Measurements from ENCODE around the gene LMF2.
A peak's percentile ranks its signal among the peaks of the same experiment; 100 is the strongest.

Gene LMF2

DNA sequence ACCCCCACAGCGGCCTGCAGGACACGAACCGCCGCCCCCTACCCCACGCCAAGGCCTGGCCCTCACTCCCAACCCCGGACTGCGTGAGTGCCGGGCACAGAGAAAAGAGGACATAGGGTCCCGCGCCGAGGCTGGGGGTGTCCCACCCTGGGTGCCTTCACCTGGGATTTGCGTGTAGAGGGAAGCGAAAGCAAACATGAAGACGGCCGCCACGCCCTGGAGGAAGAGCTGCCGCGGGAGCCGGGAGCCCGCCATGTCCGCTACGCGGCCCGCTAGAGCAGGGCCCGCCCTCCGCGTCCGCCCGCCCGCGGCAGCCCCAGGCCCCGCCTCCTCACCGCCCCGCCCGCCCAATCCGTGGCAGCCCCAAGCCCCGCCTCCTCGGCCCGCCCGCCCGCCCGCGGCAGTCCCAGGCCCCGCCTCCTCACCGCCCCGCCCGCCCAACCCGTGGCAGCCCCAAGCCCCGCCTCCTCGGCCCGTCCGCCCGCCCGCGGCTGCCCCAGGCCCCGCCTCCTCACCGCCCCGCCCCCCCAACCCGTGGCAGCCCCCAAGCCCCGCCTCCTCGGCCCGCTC is at the start of gene LMF2:
Gene LMF2, minus strand, starts transcription at position 282 of the 570 bp plus-strand sequence. Its CDS starts 27 bp downstream, at position 255.
- H3K36me3 ChIP-seq (ENCODE audit: insufficient read depth, insufficient read length, low read length) = peaks cover 41% of the 10 kb centered on the region
- H3K4me3 ChIP-seq (ENCODE audit: insufficient read length, low read depth) = peak within 1 kb of the TSS; percentile 85
- H3K9me3 ChIP-seq (ENCODE audit: insufficient read depth, low read length) = no peaks in the 10 kb centered on the region
- H3K27me3 ChIP-seq (ENCODE audit: insufficient read depth, insufficient read length) = no peaks in the 10 kb centered on the region
- peak within 1 kb of the TSS; percentile 97 for H3K9ac ChIP-seq (ENCODE audit: insufficient read length, low read depth)
- H3K4me1 ChIP-seq (ENCODE audit: insufficient read depth, insufficient read length) = peaks cover 8% of the 10 kb centered on the region
- DNase-seq (ENCODE audit: low read depth, low spot score) = no peak
- TF ChIP-seq ZNF274 (IDR thresholded peaks at IDR 0.05; ENCODE audit: low read depth, low read length) = no peak
- TF ChIP-seq SUZ12 (IDR thresholded peaks at IDR 0.05; ENCODE audit: extremely low read depth, insufficient read depth, insufficient read length) = no peak
- TF ChIP-seq YY1 (IDR thresholded peaks at IDR 0.05; ENCODE audit: insufficient read depth, insufficient read length) = no peak

DNA sequence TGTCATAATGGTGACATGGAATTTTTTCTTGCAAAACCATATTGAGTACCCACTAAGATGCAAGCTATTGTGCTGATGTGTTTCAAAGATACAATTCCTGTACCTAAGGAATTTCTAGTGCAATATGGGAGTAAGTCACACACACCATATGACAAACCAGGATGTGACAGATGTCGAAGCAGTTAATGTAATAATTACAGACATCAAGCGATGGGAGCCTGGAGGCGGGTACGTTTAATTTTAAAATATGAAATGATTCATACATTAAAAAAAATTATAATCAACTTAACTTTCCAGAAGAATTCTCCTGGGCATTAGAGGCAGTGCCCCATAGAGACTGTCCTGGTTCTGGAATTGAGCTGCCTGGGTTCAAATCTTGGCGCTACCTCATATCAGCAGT is 49.2 kb upstream of the LMF2 start:
- H3K4me3 ChIP-seq (ENCODE audit: insufficient read length, low read depth) = no peak overlapping the region
- no peaks in the 10 kb centered on the region for H3K9me3 ChIP-seq (ENCODE audit: insufficient read depth, low read length)
- H3K27me3 ChIP-seq (ENCODE audit: insufficient read depth, insufficient read length) = no peaks in the 10 kb centered on the region
- H3K4me1 ChIP-seq (ENCODE audit: insufficient read depth, insufficient read length) = peaks cover 2% of the 10 kb centered on the region
- no peaks in the 10 kb centered on the region for H3K36me3 ChIP-seq (ENCODE audit: insufficient read depth, insufficient read length, low read length)
- no peak overlapping the region for H3K9ac ChIP-seq (ENCODE audit: insufficient read length, low read depth)
- TF ChIP-seq ZNF274 (IDR thresholded peaks at IDR 0.05; ENCODE audit: low read depth, low read length) (no peak), YY1 (IDR thresholded peaks at IDR 0.05; ENCODE audit: insufficient read depth, insufficient read length) (no peak), SUZ12 (IDR thresholded peaks at IDR 0.05; ENCODE audit: extremely low read depth, insufficient read depth, insufficient read length) (no peak)
- DNase-seq (ENCODE audit: low read depth, low spot score) = no peak

GRCh38 chr22:50553310-50553709 is 45.8 kb upstream of the LMF2 start:
- TF ChIP-seq ZNF274 (IDR thresholded peaks at IDR 0.05; ENCODE audit: low read depth, low read length) (no peak), SUZ12 (IDR thresholded peaks at IDR 0.05; ENCODE audit: extremely low read depth, insufficient read depth, insufficient read length) (no peak), YY1 (IDR thresholded peaks at IDR 0.05; ENCODE audit: insufficient read depth, insufficient read length) (no peak)

DNA sequence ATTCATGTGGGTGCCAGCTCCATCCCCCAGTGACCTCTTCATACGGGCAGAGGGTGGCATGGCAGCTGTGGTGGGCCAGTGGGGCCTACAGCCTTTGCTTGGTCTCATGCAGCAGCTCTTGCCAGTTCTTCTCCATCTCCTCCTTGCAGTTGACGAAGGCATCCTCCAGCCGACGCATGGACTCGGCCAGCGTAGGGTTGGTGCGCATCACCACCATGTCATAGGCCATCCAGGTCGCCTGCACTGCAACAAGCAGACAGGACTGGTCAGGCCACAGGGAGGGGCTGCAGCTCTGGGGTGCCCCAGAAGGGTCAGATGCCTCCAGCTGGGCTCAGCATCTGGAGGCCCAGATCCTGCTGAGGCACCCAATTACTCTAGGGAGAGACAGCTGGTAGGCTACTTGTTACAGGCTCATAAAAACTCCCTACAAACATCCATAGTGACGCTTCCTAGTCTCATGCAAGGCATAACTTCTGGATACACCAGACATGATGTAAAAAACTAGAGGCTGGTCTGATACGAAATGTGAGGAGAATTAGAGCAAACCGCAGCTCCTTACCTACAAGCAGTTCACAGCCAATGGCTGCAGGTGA is 43.8 kb upstream of the LMF2 start:
- Histone ChIP-seq H3K9me3 (ENCODE audit: insufficient read depth, low read length) (no peaks in the 10 kb centered on the region), H3K4me1 (ENCODE audit: insufficient read depth, insufficient read length) (no peaks in the 10 kb centered on the region)
- TF ChIP-seq SUZ12 (IDR thresholded peaks at IDR 0.05; ENCODE audit: extremely low read depth, insufficient read depth, insufficient read length) (no peak), YY1 (IDR thresholded peaks at IDR 0.05; ENCODE audit: insufficient read depth, insufficient read length) (no peak), ZNF274 (IDR thresholded peaks at IDR 0.05; ENCODE audit: low read depth, low read length) (no peak)

More at GRCh38 chr22:50553310-50553709, 45.8 kb upstream of the LMF2 start:
- Histone ChIP-seq H3K27me3 (ENCODE audit: insufficient read depth, insufficient read length) (no peaks in the 10 kb centered on the region), H3K4me3 (ENCODE audit: insufficient read length, low read depth) (no peak overlapping the region), H3K9ac (ENCODE audit: insufficient read length, low read depth) (no peak overlapping the region), H3K9me3 (ENCODE audit: insufficient read depth, low read length) (no peaks in the 10 kb centered on the region), H3K4me1 (ENCODE audit: insufficient read depth, insufficient read length) (no peaks in the 10 kb centered on the region), H3K36me3 (ENCODE audit: insufficient read depth, insufficient read length, low read length) (no peaks in the 10 kb centered on the region)
- no peak for DNase-seq (ENCODE audit: low read depth, low spot score)

DNA sequence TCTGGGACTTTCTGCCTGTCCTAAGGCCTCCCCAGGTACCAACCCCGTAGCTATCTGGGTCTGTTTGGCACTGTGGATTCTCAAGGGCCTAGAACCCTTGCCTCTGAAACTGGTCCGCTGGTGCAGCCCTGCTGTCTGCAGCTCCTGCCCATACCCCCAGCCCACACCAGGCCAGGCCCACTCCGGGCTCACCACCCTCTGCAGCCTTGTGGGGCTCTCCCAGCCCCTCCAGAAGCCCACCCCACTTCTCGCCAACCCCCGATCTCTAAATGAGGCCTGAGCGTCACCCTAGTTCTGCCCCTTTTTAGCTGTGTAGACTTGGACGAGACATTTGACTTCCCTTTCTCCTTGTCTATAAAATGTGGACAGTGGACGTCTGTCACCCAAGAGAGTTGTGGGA is 42.9 kb upstream of the LMF2 start:
- H3K9ac ChIP-seq (ENCODE audit: insufficient read length, low read depth) = no peak overlapping the region

More for the DNA sequence above, 43.8 kb upstream of the LMF2 start:
- Histone ChIP-seq H3K4me3 (ENCODE audit: insufficient read length, low read depth) (no peak overlapping the region), H3K36me3 (ENCODE audit: insufficient read depth, insufficient read length, low read length) (no peaks in the 10 kb centered on the region), H3K9ac (ENCODE audit: insufficient read length, low read depth) (no peak overlapping the region), H3K27me3 (ENCODE audit: insufficient read depth, insufficient read length) (no peaks in the 10 kb centered on the region)
- DNase-seq (ENCODE audit: low read depth, low spot score) = no peak

GRCh38 chr22:50548921-50549790 is 41.7 kb upstream of the LMF2 start:
- no peak overlapping the region for H3K9ac ChIP-seq (ENCODE audit: insufficient read length, low read depth)
- no peak overlapping the region for H3K4me3 ChIP-seq (ENCODE audit: insufficient read length, low read depth)

More for the DNA sequence above, 42.9 kb upstream of the LMF2 start:
- H3K4me1 ChIP-seq (ENCODE audit: insufficient read depth, insufficient read length) = no peaks in the 10 kb centered on the region
- H3K36me3 ChIP-seq (ENCODE audit: insufficient read depth, insufficient read length, low read length) = no peaks in the 10 kb centered on the region
- H3K9me3 ChIP-seq (ENCODE audit: insufficient read depth, low read length) = no peaks in the 10 kb centered on the region
- no peaks in the 10 kb centered on the region for H3K27me3 ChIP-seq (ENCODE audit: insufficient read depth, insufficient read length)
- no peak overlapping the region for H3K4me3 ChIP-seq (ENCODE audit: insufficient read length, low read depth)
- DNase-seq (ENCODE audit: low read depth, low spot score) = no peak
- no peak for TF ChIP-seq SUZ12 (IDR thresholded peaks at IDR 0.05; ENCODE audit: extremely low read depth, insufficient read depth, insufficient read length)
- no peak for TF ChIP-seq ZNF274 (IDR thresholded peaks at IDR 0.05; ENCODE audit: low read depth, low read length)
- TF ChIP-seq YY1 (IDR thresholded peaks at IDR 0.05; ENCODE audit: insufficient read depth, insufficient read length) = no peak

More at GRCh38 chr22:50548921-50549790, 41.7 kb upstream of the LMF2 start:
- no peak for TF ChIP-seq ZNF274 (IDR thresholded peaks at IDR 0.05; ENCODE audit: low read depth, low read length)
- TF ChIP-seq YY1 (IDR thresholded peaks at IDR 0.05; ENCODE audit: insufficient read depth, insufficient read length) = no peak
- no peak for TF ChIP-seq SUZ12 (IDR thresholded peaks at IDR 0.05; ENCODE audit: extremely low read depth, insufficient read depth, insufficient read length)
- H3K36me3 ChIP-seq (ENCODE audit: insufficient read depth, insufficient read length, low read length) = no peaks in the 10 kb centered on the region
- peaks cover 11% of the 10 kb centered on the region for H3K27me3 ChIP-seq (ENCODE audit: insufficient read depth, insufficient read length)
- DNase-seq (ENCODE audit: low read depth, low spot score) = no peak
- no peaks in the 10 kb centered on the region for H3K9me3 ChIP-seq (ENCODE audit: insufficient read depth, low read length)
- no peaks in the 10 kb centered on the region for H3K4me1 ChIP-seq (ENCODE audit: insufficient read depth, insufficient read length)

Measured in NT2/D1 (cell line).